LHCN-M2 (cell line): ENCODE data around the gene MT1E. TPM values are rescaled to one million over a fixed set of nuclear protein-coding genes. Genes with fewer than 3 reads are reported as not detected.
"Not testable (repeated sequence)": the region's sequence is repeated elsewhere in the genome, so short reads cannot be mapped to it uniquely, and the experiment has no call there.

ENCODE experiments used
- DNase-seq: peaks from one replicate; pipeline ENCODE4 v3.0.0-alpha.2; 2012; ENCODE audit warnings: low read depth
- total RNA-seq: library from RNA; depleted of rRNA; stranded (reverse); fragments of >200 nt; gene quantifications from 2 replicates; pipeline ENCODE4 v1.2.3, GENCODE V29; 2014

The MT1E gene
- total RNA-seq, 1 experiment from 2014 or later: 733 TPM

- no peak for DNase-seq
Observed at GRCh38 chr16:56645311-56645710, 19.7 kb downstream of the MT1E start.

- no peak for DNase-seq
Observed at GRCh38 chr16:56645838-56646237, 20.3 kb downstream of the MT1E start.

- DNase-seq: no peak
Observed at GRCh38 chr16:56647641-56648431, 22.3 kb downstream of the MT1E start.

GRCh38 chr16:56649271-56649670 is 23.7 kb downstream of the MT1E start:
- no peak for DNase-seq

GRCh38 chr16:56649820-56650219 is 24.2 kb downstream of the MT1E start:
- DNase-seq: no peak

GRCh38 chr16:56651586-56651985 is 26.0 kb downstream of the MT1E start, which contains the start of gene MT1B:
Gene MT1B (plus strand): TSS chr16:56651886. CDS start chr16:56651954, 68 bp downstream.
- DNase-seq: no peak

- no peak for DNase-seq
Observed at GRCh38 chr16:56652600-56652999, 27.0 kb downstream of the MT1E start.

GRCh38 chr16:56653218-56653617 is 27.6 kb downstream of the MT1E start:
- no peak for DNase-seq

- DNase-seq: no peak
Observed at GRCh38 chr16:56657555-56658326, 32.2 kb downstream of the MT1E start, which contains the start of gene MT1F. Gene MT1F (plus strand): TSS chr16:56657959. CDS start chr16:56658059, 100 bp downstream.

- no peak for DNase-seq
Observed at GRCh38 chr16:56658327-56658875, 32.8 kb downstream of the MT1E start.

- no peak for DNase-seq
Observed at GRCh38 chr16:56662357-56663354, 37.1 kb downstream of the MT1E start.

- no peak for DNase-seq
Observed at GRCh38 chr16:56664506-56664905, 38.9 kb downstream of the MT1E start.

- DNase-seq: not testable (repeated sequence)
Observed at GRCh38 chr16:56665286-56666261, 40.0 kb downstream of the MT1E start.

GRCh38 chr16:56667581-56668571 is 42.3 kb downstream of the MT1E start, which contains the start of gene MT1G:
Gene MT1G (minus strand): TSS chr16:56668065. CDS start chr16:56667993, 72 bp downstream.
- DNase-seq: no peak

GRCh38 chr16:56669005-56669839 is 43.6 kb downstream of the MT1E start, which contains the start of gene MT1H:
Gene MT1H (plus strand): TSS chr16:56669814. CDS start chr16:56669885, 71 bp downstream.
- no peak for DNase-seq

GRCh38 chr16:56669840-56670619 is 44.4 kb downstream of the MT1E start:
- DNase-seq: no peak

GRCh38 chr16:56670620-56670934 is 45.0 kb downstream of the MT1E start:
- no peak for DNase-seq
